Spinal cord (tissue), 10 donors: Measurements from ENCODE around the gene CUX1. TPM values are rescaled to one million over a fixed set of nuclear protein-coding genes. Genes with fewer than 3 reads are reported as not detected.
"Not testable (repeated sequence)": the region's sequence is repeated elsewhere in the genome, so short reads cannot be mapped to it uniquely, and the experiment has no call there.

Source experiments
- DNase-seq, 6 donors: peaks; one replicate each; pipeline versions ENCODE4 v3.0.0 to v3.0.0-alpha.2; 2013 to 2015; ENCODE audit warnings: low spot score in 6 of 6, low read depth in 4 of 6
- H3K27ac ChIP-seq: one replicate; pipeline ENCODE4 v1.5.1; 2013; ENCODE audit warnings: low read depth, low read length, control low read depth
- H3K27me3 ChIP-seq: one replicate; pipeline ENCODE4 v1.6.1; 2013; ENCODE audit warnings: low read length; ENCODE audit not compliant: control insufficient read depth, insufficient read depth
- H3K36me3 ChIP-seq: one replicate; pipeline ENCODE4 v1.6.1; 2013; ENCODE audit warnings: low read length; ENCODE audit not compliant: control insufficient read depth, insufficient read depth
- H3K4me1 ChIP-seq: one replicate; pipeline ENCODE4 v1.6.1; 2013; ENCODE audit warnings: low read length; ENCODE audit not compliant: control insufficient read depth, insufficient read depth
- H3K4me3 ChIP-seq: one replicate; pipeline ENCODE4 v1.5.1; 2013; ENCODE audit warnings: low read depth, low read length, control low read depth
- H3K9me3 ChIP-seq: one replicate; pipeline ENCODE4 v1.6.1; 2013; ENCODE audit warnings: low read length; ENCODE audit not compliant: control insufficient read depth, insufficient read depth
- WGBS: methylation state at CpG from one replicate; pipeline ENCODE4 v1.1.5; 2013; ENCODE audit warnings: missing lambda C conversion rate; ENCODE audit not compliant: insufficient coverage; 5-methylcytosine and 5-hydroxymethylcytosine counted together
- polyA plus RNA-seq, 2 donors: library from polyadenylated mRNA; unstranded; fragments of 120-200 nt; gene quantifications; one replicate each; pipeline ENCODE4 v1.2.1, GENCODE V29; 2013; ENCODE audit not compliant: insufficient read length in 2 of 2
- small RNA-seq: library from RNA; depleted of rRNA; stranded (forward); fragments of <200 nt; gene quantifications from one replicate; pipeline ENCODE3, GENCODE V24; 2014; ENCODE audit warnings: low replicate concordance
- total RNA-seq, 2 donors: library from RNA; depleted of rRNA in 1 of 2; stranded (reverse); fragments of 120-200 nt in 1 of 2; fragments of >200 nt in 1 of 2; gene quantifications; one replicate each; pipeline versions ENCODE4 v1.2.3 to v1.2.4, GENCODE V29; 2013 to 2014
- donor health status: healthy.

Gene CUX1
- total and polyA plus RNA-seq, 4 donors = 45.1 to 111 (median 76.1) TPM

GRCh38 chr7:102329366-102329765, 511.9 kb downstream of the CUX1 start:
- not testable (repeated sequence) for H3K9me3 ChIP-seq, DNase-seq, H3K4me3 ChIP-seq, H3K36me3 ChIP-seq, H3K27ac ChIP-seq, H3K4me1 ChIP-seq, H3K27me3 ChIP-seq
- WGBS = 83% methylated on average over 1 of the region's 9 CpGs

GRCh38 chr7:102330666-102331460, 513.4 kb downstream of the CUX1 start:
- DNase-seq, H3K4me3 ChIP-seq, H3K4me1 ChIP-seq, H3K9me3 ChIP-seq, H3K27ac ChIP-seq, H3K27me3 ChIP-seq, H3K36me3 ChIP-seq: not testable (repeated sequence)
- WGBS = 95% methylated on average over 5 of the region's 8 CpGs

Small RNAs within 50 kb of the gene (small RNA-seq; reads per million reads assigned to genes)
- not detected for gene AC005086.2
- gene AC005086.3 = not detected
- gene AC005086.4 = not detected
- not detected for gene AC005088.1
- gene MIR4285 = not detected
- gene RF00554 = not detected

Other genes starting within 250 kb of the CUX1 start
- not detected for gene MYL10, start 188.3 kb upstream of the CUX1 start, total RNA-seq
- under 1 TPM in 1 of 2 donors, not detected in 1; 0.44 TPM for gene MYL10, start 188.3 kb upstream of the CUX1 start, polyA plus RNA-seq